H1 (cell line): ENCODE data around the gene MRPL43. TPM values are rescaled to one million over a fixed set of nuclear protein-coding genes. Genes with fewer than 3 reads are reported as not detected.

ENCODE experiments used
- CBX5 ChIP-seq: fragments of 300-800, 300-1000 bp; sonication (generic); IDR thresholded peaks from 2 replicates; pipeline ENCODE4 v1.7.1; 2016; ENCODE audit warnings: antibody characterized with exemption, low read length, low read depth
- CTCF ChIP-seq, 3 experiments: IDR thresholded peaks; 1 replicate in 2 of 3; 2 replicates in 1 of 3; pipeline versions ENCODE4 v1.5.1 to v1.6.1; 2011; ENCODE audit warnings: low read length in 3 of 3, mild to moderate bottlenecking in 3 of 3, inconsistent platforms in 2 of 3, low read depth in 1 of 3, moderate library complexity in 1 of 3; ENCODE audit not compliant: insufficient read depth in 1 of 3; ENCODE audit errors: control extremely low read depth in 1 of 3
- POU5F1 ChIP-seq: IDR thresholded peaks from 2 replicates; pipeline ENCODE4 v1.6.1; 2011; ENCODE audit warnings: low read depth, mild to moderate bottlenecking, low read length, moderate library complexity
- SP2 ChIP-seq: IDR thresholded peaks from 2 replicates; pipeline ENCODE4 v1.6.1; 2012; ENCODE audit warnings: mild to moderate bottlenecking, low read length, inconsistent platforms
- SRF ChIP-seq: IDR thresholded peaks from 2 replicates; pipeline ENCODE4 v1.6.1; 2011; ENCODE audit warnings: mild to moderate bottlenecking, low read depth, low read length, moderate library complexity
- polyA plus RNA-seq, 7 experiments: library from polyadenylated mRNA; depleted of rRNA in 3 of 7; stranded (reverse) in 5 of 7; unstranded in 2 of 7; fragments of >200 nt in 5 of 7; fragments of 200-250 nt in 2 of 7; gene quantifications; 1 replicate in 5 of 7; 2 replicates in 1 of 7; 4 replicates in 1 of 7; pipeline versions ENCODE4 v1.2.1 to v1.2.3, GENCODE V29; 2011 to 2013; ENCODE audit warnings: missing spikeins in 2 of 7, mixed read lengths in 2 of 7
- total RNA-seq: library from RNA; stranded (reverse); fragmentation: NEBNext Ultra II Directional; extraction: Animal tissue kit (Norgen Biotek cat#: 25700); gene quantifications from 2 replicates; pipeline ENCODE4 v1.2.1, GENCODE V29; 2021

MRPL43 gene
- total and polyA plus RNA-seq, 2 of the 8 experiments (the other 6 are each of a cell fraction or from before 2014, with no cell fraction given), result 74.1 to 149 TPM

GRCh38 chr10:101021239-101021638 lies 33.9 kb upstream of the MRPL43 start (continued):
- TF ChIP-seq POU5F1 (no peak), CTCF (IDR thresholded peaks at IDR 0.05; ENCODE audit: control extremely low read depth in 1 of 3, insufficient read depth in 1 of 3, low read depth in 1 of 3, low read length in 3 of 3) (no peak), SRF (no peak), SP2 (no peak), CBX5 (no peak)
